ENCODE results near the gene CHI3L1.
A peak's percentile ranks its signal among the peaks of the same experiment; 100 is the strongest.

The CHI3L1 gene

GRCh38 chr1:203225071-203225470 lies 38.6 kb upstream of the CHI3L1 start:
- H3K4me2 ChIP-seq (ENCODE audit: low read length): no peak overlapping the region
- no peak overlapping the region for H3K56ac ChIP-seq (ENCODE audit: low read length)
- H3K4me3 ChIP-seq (ENCODE audit: low read length): no peak overlapping the region
- H3K27ac ChIP-seq (ENCODE audit: low read depth, low read length): no peak overlapping the region
- H4K8ac ChIP-seq (ENCODE audit: low read depth, low read length): no peak overlapping the region
- no peaks in the 10 kb centered on the region for H3K27me3 ChIP-seq (ENCODE audit: insufficient read depth, low read length, poor library complexity)
- no peak overlapping the region for H3K23ac ChIP-seq (ENCODE audit: low read length)
- no peak for DNase-seq
- H3K36me3 ChIP-seq (ENCODE audit: control insufficient read depth, insufficient read depth, low read length): no peaks in the 10 kb centered on the region
- no peak overlapping the region for H2BK15ac ChIP-seq (replicated peaks; ENCODE audit: low read depth)
- WGBS (ENCODE audit: extremely low coverage, insufficient coverage, low lambda C conversion rate): no CpG with 5 or more reads among the region's 4 CpGs
- H3K4me1 ChIP-seq (ENCODE audit: control insufficient read depth, low read depth, low read length): peaks cover 4% of the 10 kb centered on the region
- no peak overlapping the region for H4K5ac ChIP-seq (ENCODE audit: low read length)
- no peaks in the 10 kb centered on the region for H3K79me2 ChIP-seq (ENCODE audit: control insufficient read depth, insufficient read depth, low read length)
- H3K79me1 ChIP-seq (ENCODE audit: low read length): no peaks in the 10 kb centered on the region
- no peak overlapping the region for H3K18ac ChIP-seq (ENCODE audit: low read length)
- H3K9ac ChIP-seq (ENCODE audit: low read length): no peak overlapping the region
- no peak overlapping the region for H2AK5ac ChIP-seq (ENCODE audit: low read length)
- no peak overlapping the region for H3K4ac ChIP-seq (ENCODE audit: low read depth, low read length)
- H2BK5ac ChIP-seq (ENCODE audit: low read length): no peak overlapping the region
- H2BK120ac ChIP-seq (ENCODE audit: low read depth, low read length): no peak overlapping the region

GRCh38 chr1:203223012-203223775 lies 36.7 kb upstream of the CHI3L1 start:
- Histone ChIP-seq H3K23ac (ENCODE audit: low read length) (no peak overlapping the region), H3K4ac (ENCODE audit: low read depth, low read length) (no peak overlapping the region), H3K4me3 (ENCODE audit: low read length) (no peak overlapping the region), H3K56ac (ENCODE audit: low read length) (no peak overlapping the region), H4K8ac (ENCODE audit: low read depth, low read length) (no peak overlapping the region), H2BK15ac (replicated peaks; ENCODE audit: low read depth) (no peak overlapping the region), H3K4me1 (ENCODE audit: control insufficient read depth, low read depth, low read length) (peaks cover 4% of the 10 kb centered on the region), H4K5ac (ENCODE audit: low read length) (no peak overlapping the region), H3K4me2 (ENCODE audit: low read length) (no peak overlapping the region), H3K79me2 (ENCODE audit: control insufficient read depth, insufficient read depth, low read length) (no peaks in the 10 kb centered on the region), H2BK120ac (ENCODE audit: low read depth, low read length) (no peak overlapping the region), H3K9ac (ENCODE audit: low read length) (no peak overlapping the region), H2BK5ac (ENCODE audit: low read length) (no peak overlapping the region), H3K18ac (ENCODE audit: low read length) (no peak overlapping the region), H2AK5ac (ENCODE audit: low read length) (no peak overlapping the region), H3K36me3 (ENCODE audit: control insufficient read depth, insufficient read depth, low read length) (no peaks in the 10 kb centered on the region), H3K27ac (ENCODE audit: low read depth, low read length) (no peak overlapping the region), H3K79me1 (ENCODE audit: low read length) (no peaks in the 10 kb centered on the region), H3K27me3 (ENCODE audit: insufficient read depth, low read length, poor library complexity) (no peaks in the 10 kb centered on the region)
- WGBS (ENCODE audit: extremely low coverage, insufficient coverage, low lambda C conversion rate): no CpG with 5 or more reads among the region's 18 CpGs
- DNase-seq: no peak

- Histone ChIP-seq H3K4me1 (ENCODE audit: control insufficient read depth, low read depth, low read length) (no peaks in the 10 kb centered on the region), H3K79me1 (ENCODE audit: low read length) (no peaks in the 10 kb centered on the region), H2AK5ac (ENCODE audit: low read length) (no peak overlapping the region), H3K36me3 (ENCODE audit: control insufficient read depth, insufficient read depth, low read length) (no peaks in the 10 kb centered on the region), H3K4me2 (ENCODE audit: low read length) (no peak overlapping the region), H3K4me3 (ENCODE audit: low read length) (no peak overlapping the region), H4K5ac (ENCODE audit: low read length) (no peak overlapping the region), H2BK15ac (replicated peaks; ENCODE audit: low read depth) (no peak overlapping the region), H3K27me3 (ENCODE audit: insufficient read depth, low read length, poor library complexity) (no peaks in the 10 kb centered on the region), H2BK120ac (ENCODE audit: low read depth, low read length) (no peak overlapping the region), H3K4ac (ENCODE audit: low read depth, low read length) (no peak overlapping the region), H3K79me2 (ENCODE audit: control insufficient read depth, insufficient read depth, low read length) (no peaks in the 10 kb centered on the region), H2BK5ac (ENCODE audit: low read length) (no peak overlapping the region), H3K18ac (ENCODE audit: low read length) (no peak overlapping the region), H4K8ac (ENCODE audit: low read depth, low read length) (no peak overlapping the region), H3K9ac (ENCODE audit: low read length) (no peak overlapping the region), H3K23ac (ENCODE audit: low read length) (no peak overlapping the region), H3K56ac (ENCODE audit: low read length) (no peak overlapping the region), H3K27ac (ENCODE audit: low read depth, low read length) (no peak overlapping the region)
- no CpG with 5 or more reads among the region's 8 CpGs for WGBS (ENCODE audit: extremely low coverage, insufficient coverage, low lambda C conversion rate)
- DNase-seq: peak; percentile 39
Observed at GRCh38 chr1:203219934-203220333, 33.4 kb upstream of the CHI3L1 start.

- no peak overlapping the region for H3K4ac ChIP-seq (ENCODE audit: low read depth, low read length)
- no peak overlapping the region for H3K9ac ChIP-seq (ENCODE audit: low read length)
- H2BK15ac ChIP-seq (replicated peaks; ENCODE audit: low read depth): no peak overlapping the region
- no peak overlapping the region for H3K4me2 ChIP-seq (ENCODE audit: low read length)
- H3K27ac ChIP-seq (ENCODE audit: low read depth, low read length): no peak overlapping the region
- H3K18ac ChIP-seq (ENCODE audit: low read length): no peak overlapping the region
- H3K56ac ChIP-seq (ENCODE audit: low read length): no peak overlapping the region
- WGBS (ENCODE audit: extremely low coverage, insufficient coverage, low lambda C conversion rate): no CpG with 5 or more reads among the region's 1 CpG
- H3K79me2 ChIP-seq (ENCODE audit: control insufficient read depth, insufficient read depth, low read length): no peaks in the 10 kb centered on the region
- no peak overlapping the region for H4K8ac ChIP-seq (ENCODE audit: low read depth, low read length)
- no peaks in the 10 kb centered on the region for H3K27me3 ChIP-seq (ENCODE audit: insufficient read depth, low read length, poor library complexity)
- no peak overlapping the region for H2AK5ac ChIP-seq (ENCODE audit: low read length)
- H4K5ac ChIP-seq (ENCODE audit: low read length): no peak overlapping the region
- no peak overlapping the region for H2BK120ac ChIP-seq (ENCODE audit: low read depth, low read length)
- no peaks in the 10 kb centered on the region for H3K4me1 ChIP-seq (ENCODE audit: control insufficient read depth, low read depth, low read length)
- H3K36me3 ChIP-seq (ENCODE audit: control insufficient read depth, insufficient read depth, low read length): no peaks in the 10 kb centered on the region
- no peak overlapping the region for H3K4me3 ChIP-seq (ENCODE audit: low read length)
- no peak overlapping the region for H3K23ac ChIP-seq (ENCODE audit: low read length)
- H3K79me1 ChIP-seq (ENCODE audit: low read length): no peaks in the 10 kb centered on the region
- no peak overlapping the region for H2BK5ac ChIP-seq (ENCODE audit: low read length)
- DNase-seq: no peak
Observed at GRCh38 chr1:203219171-203219570, 32.7 kb upstream of the CHI3L1 start.

GRCh38 chr1:203217668-203218067 lies 31.2 kb upstream of the CHI3L1 start:
- no peak overlapping the region for H3K56ac ChIP-seq (ENCODE audit: low read length)
- no peak overlapping the region for H2AK5ac ChIP-seq (ENCODE audit: low read length)
- H3K9ac ChIP-seq (ENCODE audit: low read length): no peak overlapping the region
- no peaks in the 10 kb centered on the region for H3K27me3 ChIP-seq (ENCODE audit: insufficient read depth, low read length, poor library complexity)
- no peaks in the 10 kb centered on the region for H3K36me3 ChIP-seq (ENCODE audit: control insufficient read depth, insufficient read depth, low read length)
- no peaks in the 10 kb centered on the region for H3K79me2 ChIP-seq (ENCODE audit: control insufficient read depth, insufficient read depth, low read length)
- H3K18ac ChIP-seq (ENCODE audit: low read length): no peak overlapping the region
- H2BK120ac ChIP-seq (ENCODE audit: low read depth, low read length): no peak overlapping the region
- no peak overlapping the region for H3K23ac ChIP-seq (ENCODE audit: low read length)
- H4K5ac ChIP-seq (ENCODE audit: low read length): no peak overlapping the region
- H2BK15ac ChIP-seq (replicated peaks; ENCODE audit: low read depth): no peak overlapping the region
- no CpG with 5 or more reads among the region's 7 CpGs for WGBS (ENCODE audit: extremely low coverage, insufficient coverage, low lambda C conversion rate)
- no peaks in the 10 kb centered on the region for H3K4me1 ChIP-seq (ENCODE audit: control insufficient read depth, low read depth, low read length)
- H3K79me1 ChIP-seq (ENCODE audit: low read length): no peaks in the 10 kb centered on the region
- H2BK5ac ChIP-seq (ENCODE audit: low read length): no peak overlapping the region
- no peak overlapping the region for H3K27ac ChIP-seq (ENCODE audit: low read depth, low read length)
- no peak overlapping the region for H4K8ac ChIP-seq (ENCODE audit: low read depth, low read length)
- no peak overlapping the region for H3K4ac ChIP-seq (ENCODE audit: low read depth, low read length)
- H3K4me2 ChIP-seq (ENCODE audit: low read length): no peak overlapping the region
- H3K4me3 ChIP-seq (ENCODE audit: low read length): no peak overlapping the region
- DNase-seq: no peak

GRCh38 chr1:203217139-203217655 lies 30.7 kb upstream of the CHI3L1 start:
- no peak overlapping the region for H3K56ac ChIP-seq (ENCODE audit: low read length)
- DNase-seq: peak; percentile 40
- H3K27me3 ChIP-seq (ENCODE audit: insufficient read depth, low read length, poor library complexity): no peaks in the 10 kb centered on the region
- no peaks in the 10 kb centered on the region for H3K79me1 ChIP-seq (ENCODE audit: low read length)
- no peak overlapping the region for H3K4ac ChIP-seq (ENCODE audit: low read depth, low read length)
- H4K8ac ChIP-seq (ENCODE audit: low read depth, low read length): no peak overlapping the region
- no peaks in the 10 kb centered on the region for H3K4me1 ChIP-seq (ENCODE audit: control insufficient read depth, low read depth, low read length)
- no peak overlapping the region for H2AK5ac ChIP-seq (ENCODE audit: low read length)
- no peak overlapping the region for H3K4me2 ChIP-seq (ENCODE audit: low read length)
- no peaks in the 10 kb centered on the region for H3K79me2 ChIP-seq (ENCODE audit: control insufficient read depth, insufficient read depth, low read length)
- H3K9ac ChIP-seq (ENCODE audit: low read length): no peak overlapping the region
- no peak overlapping the region for H3K18ac ChIP-seq (ENCODE audit: low read length)
- H4K5ac ChIP-seq (ENCODE audit: low read length): no peak overlapping the region
- H3K27ac ChIP-seq (ENCODE audit: low read depth, low read length): no peak overlapping the region
- H3K4me3 ChIP-seq (ENCODE audit: low read length): no peak overlapping the region
- peak overlapping the region; percentile 30 for H3K23ac ChIP-seq (ENCODE audit: low read length)
- H2BK5ac ChIP-seq (ENCODE audit: low read length): no peak overlapping the region
- no peak overlapping the region for H2BK15ac ChIP-seq (replicated peaks; ENCODE audit: low read depth)
- no peak overlapping the region for H2BK120ac ChIP-seq (ENCODE audit: low read depth, low read length)
- no CpG with 5 or more reads among the region's 6 CpGs for WGBS (ENCODE audit: extremely low coverage, insufficient coverage, low lambda C conversion rate)
- H3K36me3 ChIP-seq (ENCODE audit: control insufficient read depth, insufficient read depth, low read length): no peaks in the 10 kb centered on the region
